Measurements from ENCODE around the gene SLC9A2.

Gene SLC9A2

DNA sequence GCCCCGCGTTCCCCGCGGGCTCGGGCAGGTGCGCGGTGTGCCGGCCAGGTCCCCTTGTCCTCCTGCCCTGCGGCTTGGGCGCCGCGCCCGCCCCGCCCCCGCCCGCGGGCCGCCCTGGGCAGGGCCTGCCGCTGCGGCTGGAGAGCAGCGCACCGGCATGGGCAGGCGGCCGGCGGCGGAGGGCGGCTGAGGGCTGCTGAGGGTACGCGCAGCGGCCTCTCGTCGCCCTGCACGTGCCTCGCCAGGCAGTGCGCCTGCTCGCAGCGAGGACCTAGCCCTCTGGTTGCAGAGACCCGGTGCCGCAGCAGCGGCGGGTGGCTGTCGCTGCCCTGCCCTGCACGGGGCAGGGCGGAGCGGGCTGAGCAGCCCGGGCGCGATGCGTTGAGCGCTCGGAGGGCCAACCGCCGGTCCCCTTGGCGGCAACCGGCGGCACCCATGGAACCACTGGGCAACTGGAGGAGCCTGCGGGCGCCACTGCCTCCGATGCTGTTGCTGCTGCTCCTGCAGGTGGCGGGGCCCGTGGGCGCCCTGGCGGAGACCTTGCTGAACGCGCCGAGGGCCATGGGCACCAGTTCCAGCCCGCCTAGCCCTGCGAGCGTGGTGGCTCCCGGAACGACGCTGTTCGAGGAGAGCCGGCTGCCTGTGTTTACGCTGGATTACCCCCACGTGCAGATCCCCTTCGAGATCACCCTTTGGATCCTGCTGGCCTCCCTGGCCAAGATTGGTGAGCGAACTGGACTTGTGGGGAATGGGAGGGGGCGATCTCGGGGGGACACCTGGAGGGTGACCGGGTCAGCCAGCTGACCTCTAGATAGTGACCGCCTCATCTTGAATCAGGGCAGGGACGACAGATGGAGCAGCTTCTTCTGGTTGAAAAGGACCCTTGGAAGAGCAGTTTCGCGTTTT is at the start of gene SLC9A2:
SLC9A2 (plus strand) TSS at position 140 of the 906 bp plus-strand sequence; CDS start at position 436, 296 bp downstream.
- DNase-seq: peak in 1 of 2 donors; percentile 37

GRCh38 chr2:102575888-102576287 is 43.5 kb upstream of the SLC9A2 start:
- no peak for DNase-seq

DNA sequence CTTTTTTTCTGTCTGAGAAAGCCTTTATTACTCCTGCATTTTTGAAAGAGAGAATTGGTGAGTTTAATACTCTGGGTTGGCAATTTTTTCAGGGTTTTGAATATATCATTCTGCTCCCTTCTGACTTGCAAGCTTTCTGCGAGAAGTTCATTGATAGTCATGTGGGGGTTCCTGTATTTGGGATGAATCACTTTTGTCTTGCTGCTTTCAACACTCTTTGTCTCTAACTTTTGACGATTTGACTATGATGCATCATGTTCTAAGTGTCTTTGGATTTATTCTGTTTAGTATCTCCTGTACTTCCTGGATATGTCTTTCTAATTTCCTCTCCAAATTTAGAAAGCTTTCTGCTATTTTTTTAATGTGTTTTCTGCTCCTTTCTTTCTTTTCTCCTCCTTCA is 41.0 kb upstream of the SLC9A2 start:
- no peak for DNase-seq

- DNase-seq: no peak
Measured at GRCh38 chr2:102581911-102582310, 37.4 kb upstream of the SLC9A2 start.

DNA sequence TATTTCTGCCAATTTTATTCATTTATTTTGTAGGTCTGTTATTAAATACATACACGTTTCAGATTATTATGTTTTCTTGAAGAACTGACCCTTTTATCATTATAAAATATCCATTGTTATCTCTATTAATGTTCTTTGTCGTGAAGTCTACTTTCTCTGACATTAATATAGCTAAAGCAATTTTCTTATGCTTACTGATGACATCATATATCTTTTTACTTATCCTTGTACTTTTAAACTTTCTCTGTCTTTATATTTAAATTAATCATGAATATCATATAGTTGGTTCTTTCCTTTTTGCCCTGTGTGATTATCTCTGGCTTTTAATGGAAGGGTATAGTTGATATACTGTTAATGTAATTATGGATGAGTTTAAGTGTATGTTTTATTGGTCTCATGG is 36.5 kb upstream of the SLC9A2 start:
- no peak for DNase-seq

- DNase-seq: no peak
Measured at GRCh38 chr2:102585847-102586404, 33.4 kb upstream of the SLC9A2 start.

DNA sequence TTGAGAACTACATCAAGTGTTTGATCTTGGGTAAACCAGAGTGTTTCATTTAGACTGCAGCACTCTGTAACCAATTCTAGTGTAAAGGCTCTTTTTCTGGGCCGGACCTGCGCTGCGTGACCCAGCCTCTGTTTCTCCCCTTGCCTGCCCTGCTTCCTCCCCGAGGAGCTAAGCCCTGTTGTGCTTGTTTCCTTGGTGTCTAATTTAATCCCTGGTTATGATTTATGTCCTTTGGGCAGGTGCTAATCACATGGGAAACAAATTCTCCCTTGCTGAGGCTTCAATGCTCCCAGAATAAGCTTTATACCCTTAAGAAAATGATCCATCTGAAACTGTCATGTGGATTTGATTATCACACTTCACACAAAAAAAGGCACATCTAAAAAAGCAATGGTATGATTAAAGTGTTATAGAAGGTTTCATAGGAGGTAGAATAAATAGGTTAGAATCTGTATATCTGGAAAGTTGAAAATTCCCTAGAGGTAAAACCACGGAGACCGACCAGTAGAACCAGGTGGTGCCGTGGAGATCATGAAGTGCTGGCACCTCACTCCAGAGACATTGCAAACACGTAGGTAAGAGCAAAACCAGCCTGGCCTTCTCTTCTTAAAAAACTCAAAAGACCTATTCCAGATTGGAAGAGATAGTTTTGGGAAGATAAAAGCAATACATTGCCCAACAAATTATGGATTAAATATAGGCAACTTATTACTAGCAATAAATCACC is 31.0 kb upstream of the SLC9A2 start:
- no peak for DNase-seq

- DNase-seq: no peak
Measured at GRCh38 chr2:102589444-102589843, 29.9 kb upstream of the SLC9A2 start.

DNA sequence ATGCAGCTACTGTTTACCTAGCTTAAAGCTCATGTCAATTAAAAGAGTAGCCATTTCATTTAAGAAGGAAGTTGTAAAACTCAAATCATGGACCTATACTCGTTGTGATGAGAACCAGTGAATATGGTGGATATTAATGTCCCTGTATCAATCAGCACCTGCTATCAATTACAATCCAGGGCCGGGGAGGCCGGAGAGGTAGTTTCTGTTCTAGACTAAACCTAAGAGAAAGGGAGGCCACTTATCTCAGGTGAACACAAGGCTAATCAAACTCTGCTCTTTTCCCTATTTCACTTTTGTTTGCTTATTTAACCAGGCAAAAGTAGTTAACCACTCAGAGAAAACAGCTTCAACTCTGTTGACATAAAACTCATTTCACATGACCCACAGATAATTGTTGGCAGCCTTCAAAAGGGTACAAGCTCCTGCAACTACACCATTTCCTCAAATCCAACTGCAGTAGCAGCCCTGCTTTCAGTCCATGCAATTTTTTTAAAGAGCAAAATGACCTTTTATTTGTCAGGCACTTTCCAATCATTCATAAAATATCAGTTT is 27.8 kb upstream of the SLC9A2 start:
- no peak for DNase-seq

- DNase-seq: peak in 1 of 2 donors; percentile 20
Measured at GRCh38 chr2:102592601-102593000, 26.8 kb upstream of the SLC9A2 start.

DNA sequence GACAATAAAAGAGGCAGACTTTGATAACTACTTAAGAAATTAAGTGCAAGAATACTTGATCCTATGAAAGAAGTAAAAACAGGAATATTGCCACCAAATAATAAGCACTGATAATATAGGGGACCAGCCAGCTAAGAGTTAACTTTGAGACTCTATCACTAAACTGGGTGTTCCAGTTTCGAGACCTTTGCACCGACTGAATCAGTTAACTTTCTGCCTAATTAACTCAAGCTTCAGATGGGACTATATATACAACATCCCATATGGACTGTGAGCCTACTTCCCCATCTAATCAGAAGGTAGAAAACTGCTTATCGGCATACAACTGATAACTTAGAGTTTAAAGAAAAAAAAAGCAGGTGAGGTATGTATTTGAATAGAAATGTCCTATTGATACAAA is 25.8 kb upstream of the SLC9A2 start:
- DNase-seq: no peak

DNA sequence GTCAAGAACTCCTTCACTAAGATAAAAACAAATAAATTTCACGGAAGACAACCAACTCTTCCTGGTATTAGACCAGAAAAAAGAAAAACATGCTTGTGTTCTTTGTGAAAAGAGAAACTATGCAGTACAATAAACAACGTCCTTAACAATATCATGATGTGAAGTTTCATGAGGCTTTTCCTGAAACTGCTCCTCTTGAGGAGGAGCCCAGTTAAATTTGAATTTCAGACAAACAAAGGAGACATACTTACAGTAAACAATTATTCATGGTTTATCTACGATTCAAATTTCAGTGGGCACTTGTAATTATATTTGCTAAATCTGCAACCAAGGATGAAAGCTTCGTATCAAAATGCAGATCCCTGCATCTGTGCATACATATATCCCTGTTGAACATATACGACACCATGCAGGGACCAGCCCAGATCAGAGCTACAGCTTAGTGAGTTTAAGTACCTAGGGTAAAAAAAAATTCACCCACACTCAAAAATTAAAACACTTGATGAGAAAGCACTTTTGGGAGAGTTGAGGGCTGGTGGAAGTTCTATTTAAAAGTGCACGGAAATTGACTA is 24.8 kb upstream of the SLC9A2 start:
- no peak for DNase-seq

GRCh38 chr2:102597788-102598187 is 21.6 kb upstream of the SLC9A2 start:
- no peak for DNase-seq

GRCh38 chr2:102599486-102599885 is 19.9 kb upstream of the SLC9A2 start:
- no peak for DNase-seq

- DNase-seq: no peak
Measured at GRCh38 chr2:102601730-102602129, 17.6 kb upstream of the SLC9A2 start.

DNA sequence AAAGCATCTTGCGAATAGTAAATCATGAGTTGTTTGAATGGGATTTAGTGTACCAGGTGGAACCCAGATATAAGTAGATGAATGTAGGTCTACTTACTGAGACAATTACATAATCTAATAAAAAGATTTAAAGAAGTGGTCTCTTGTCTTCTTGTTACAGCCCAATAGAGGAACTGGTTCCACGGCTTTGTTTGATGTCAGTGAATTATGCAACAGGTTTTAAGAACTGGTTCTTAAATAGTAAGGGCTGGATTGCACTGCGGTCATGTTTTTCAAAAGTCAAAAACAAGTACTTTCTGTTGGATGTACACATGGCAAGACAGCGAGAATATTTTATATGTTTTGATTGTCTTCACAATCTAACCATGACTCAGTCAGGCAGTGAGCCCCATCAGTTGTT is 15.4 kb upstream of the SLC9A2 start:
- no peak for DNase-seq

DNA sequence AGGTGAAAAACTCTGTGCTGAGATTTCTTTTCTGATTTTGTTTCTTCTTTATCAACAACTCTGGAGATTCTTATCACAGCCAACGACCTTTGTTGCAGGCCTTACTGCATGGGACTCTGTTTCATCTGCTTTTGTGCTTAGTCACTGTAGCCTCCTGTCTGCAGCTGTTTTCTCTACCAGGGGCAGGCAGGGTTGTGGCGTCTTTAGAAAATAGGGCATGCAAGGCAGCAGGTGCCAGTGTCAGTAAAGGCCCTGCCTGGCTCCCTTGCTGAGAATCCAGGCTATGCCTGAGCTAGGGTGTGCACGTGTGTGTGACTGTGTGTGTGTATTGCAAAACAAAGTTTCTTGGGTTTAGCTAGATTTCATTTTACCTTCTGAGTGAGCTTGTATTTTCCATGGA is 14.6 kb upstream of the SLC9A2 start:
- DNase-seq: no peak

DNA sequence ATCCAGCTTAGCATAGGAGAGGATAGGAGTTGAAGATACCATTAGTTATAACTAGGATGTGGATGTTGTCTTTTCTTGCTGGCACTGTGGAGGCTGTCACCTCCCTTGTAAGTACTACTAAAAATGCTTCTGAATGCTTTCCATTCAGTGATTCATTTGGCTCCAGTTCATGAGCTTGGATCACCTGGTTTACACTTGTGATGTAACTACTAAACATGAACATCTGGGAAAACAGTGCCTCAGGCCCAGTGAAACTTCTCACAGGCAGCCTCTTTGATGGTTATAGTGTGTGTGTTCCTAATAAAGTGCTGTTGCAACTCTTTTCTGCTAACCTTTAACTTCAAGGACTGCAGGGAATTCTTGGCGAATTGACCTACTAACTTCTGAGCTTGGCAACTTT is 13.0 kb upstream of the SLC9A2 start:
- DNase-seq: no peak

GRCh38 chr2:102615620-102616436 is 3.5 kb upstream of the SLC9A2 start:
- DNase-seq: peak; percentile 46 to 61

- DNase-seq: peak; percentile 31 to 48
Measured at GRCh38 chr2:102618452-102619413, 620 bp upstream of the SLC9A2 start.

DNA sequence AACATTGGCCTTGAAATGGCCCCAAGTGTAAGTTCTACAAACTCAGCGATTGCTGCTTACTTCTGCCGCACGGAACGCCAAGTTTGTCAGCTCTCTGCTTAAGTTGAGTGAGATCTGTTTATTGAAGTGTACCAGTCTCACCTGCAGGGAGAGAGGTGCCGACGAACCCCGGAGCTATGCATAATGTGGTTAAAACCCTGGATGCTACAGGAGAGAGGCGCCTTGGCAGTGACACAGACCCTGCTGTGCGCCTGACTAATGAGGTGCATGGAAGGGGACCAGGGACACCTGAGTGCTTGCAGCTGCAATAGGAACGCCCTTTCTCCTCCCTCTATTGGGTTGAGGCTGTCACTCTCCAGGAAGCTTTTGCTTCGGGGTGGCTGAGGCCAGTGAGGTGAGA is 979 bp downstream of the SLC9A2 start:
- no peak for DNase-seq
